ENCODE measurements around the gene ASAP2.

Gene ASAP2

GRCh38 chr2:9189901-9190300 is 16.7 kb upstream of the ASAP2 start:
- H3K4me1 ChIP-seq (ENCODE audit: insufficient read depth, low read length): no peaks in the 10 kb centered on the region
- H3K27ac ChIP-seq (ENCODE audit: low read length): no peak overlapping the region
- no peaks in the 10 kb centered on the region for H3K36me3 ChIP-seq (ENCODE audit: insufficient read depth, low read depth, low read length)
- H3K9ac ChIP-seq (ENCODE audit: low read depth, low read length): no peak overlapping the region
- no peak overlapping the region for H3K4me3 ChIP-seq (ENCODE audit: low read length)
- H3K9me3 ChIP-seq (ENCODE audit: insufficient read depth, low read depth, low read length): no peaks in the 10 kb centered on the region
- H3K27me3 ChIP-seq (ENCODE audit: insufficient read depth, low read length): no peaks in the 10 kb centered on the region

GRCh38 chr2:9191041-9191481 is 15.6 kb upstream of the ASAP2 start:
- Histone ChIP-seq H3K4me3 (ENCODE audit: low read length) (no peak overlapping the region), H3K27ac (ENCODE audit: low read length) (no peak overlapping the region), H3K9ac (ENCODE audit: low read depth, low read length) (no peak overlapping the region)

GRCh38 chr2:9192712-9193111 is 13.9 kb upstream of the ASAP2 start:
- Histone ChIP-seq H3K36me3 (ENCODE audit: insufficient read depth, low read depth, low read length) (no peaks in the 10 kb centered on the region), H3K9ac (ENCODE audit: low read depth, low read length) (no peak overlapping the region), H3K27ac (ENCODE audit: low read length) (no peak overlapping the region), H3K4me1 (ENCODE audit: insufficient read depth, low read length) (no peaks in the 10 kb centered on the region), H3K9me3 (ENCODE audit: insufficient read depth, low read depth, low read length) (no peaks in the 10 kb centered on the region), H3K27me3 (ENCODE audit: insufficient read depth, low read length) (no peaks in the 10 kb centered on the region), H3K4me3 (ENCODE audit: low read length) (no peak overlapping the region)

More at GRCh38 chr2:9191041-9191481, 15.6 kb upstream of the ASAP2 start:
- Histone ChIP-seq H3K4me1 (ENCODE audit: insufficient read depth, low read length) (no peaks in the 10 kb centered on the region), H3K9me3 (ENCODE audit: insufficient read depth, low read depth, low read length) (no peaks in the 10 kb centered on the region), H3K36me3 (ENCODE audit: insufficient read depth, low read depth, low read length) (no peaks in the 10 kb centered on the region), H3K27me3 (ENCODE audit: insufficient read depth, low read length) (no peaks in the 10 kb centered on the region)

- no peaks in the 10 kb centered on the region for H3K27me3 ChIP-seq (ENCODE audit: insufficient read depth, low read length)
- no peaks in the 10 kb centered on the region for H3K4me1 ChIP-seq (ENCODE audit: insufficient read depth, low read length)
- no peaks in the 10 kb centered on the region for H3K36me3 ChIP-seq (ENCODE audit: insufficient read depth, low read depth, low read length)
- no peaks in the 10 kb centered on the region for H3K9me3 ChIP-seq (ENCODE audit: insufficient read depth, low read depth, low read length)
- H3K9ac ChIP-seq (ENCODE audit: low read depth, low read length): no peak overlapping the region
- H3K4me3 ChIP-seq (ENCODE audit: low read length): no peak overlapping the region
- no peak overlapping the region for H3K27ac ChIP-seq (ENCODE audit: low read length)
Measured at GRCh38 chr2:9194352-9194751, 12.3 kb upstream of the ASAP2 start.

GRCh38 chr2:9196637-9197036 is 10.0 kb upstream of the ASAP2 start:
- H3K36me3 ChIP-seq (ENCODE audit: insufficient read depth, low read depth, low read length): no peaks in the 10 kb centered on the region
- H3K27me3 ChIP-seq (ENCODE audit: insufficient read depth, low read length): no peaks in the 10 kb centered on the region
- H3K4me1 ChIP-seq (ENCODE audit: insufficient read depth, low read length): no peaks in the 10 kb centered on the region
- H3K9me3 ChIP-seq (ENCODE audit: insufficient read depth, low read depth, low read length): no peaks in the 10 kb centered on the region
- no peak overlapping the region for H3K4me3 ChIP-seq (ENCODE audit: low read length)
- no peak overlapping the region for H3K27ac ChIP-seq (ENCODE audit: low read length)
- H3K9ac ChIP-seq (ENCODE audit: low read depth, low read length): no peak overlapping the region

GRCh38 chr2:9197916-9198315 is 8.7 kb upstream of the ASAP2 start:
- no peaks in the 10 kb centered on the region for H3K4me1 ChIP-seq (ENCODE audit: insufficient read depth, low read length)
- H3K36me3 ChIP-seq (ENCODE audit: insufficient read depth, low read depth, low read length): no peaks in the 10 kb centered on the region
- no peak overlapping the region for H3K4me3 ChIP-seq (ENCODE audit: low read length)
- H3K9me3 ChIP-seq (ENCODE audit: insufficient read depth, low read depth, low read length): no peaks in the 10 kb centered on the region
- H3K27ac ChIP-seq (ENCODE audit: low read length): no peak overlapping the region
- H3K9ac ChIP-seq (ENCODE audit: low read depth, low read length): no peak overlapping the region
- H3K27me3 ChIP-seq (ENCODE audit: insufficient read depth, low read length): no peaks in the 10 kb centered on the region

GRCh38 chr2:9199716-9200632 is 6.6 kb upstream of the ASAP2 start:
- H3K9ac ChIP-seq (ENCODE audit: low read depth, low read length): no peak overlapping the region
- no peak overlapping the region for H3K4me3 ChIP-seq (ENCODE audit: low read length)

GRCh38 chr2:9200633-9201015 is 6.0 kb upstream of the ASAP2 start:
- H3K9me3 ChIP-seq (ENCODE audit: insufficient read depth, low read depth, low read length): no peaks in the 10 kb centered on the region
- H3K27me3 ChIP-seq (ENCODE audit: insufficient read depth, low read length): peaks cover 11% of the 10 kb centered on the region
- H3K4me1 ChIP-seq (ENCODE audit: insufficient read depth, low read length): peaks cover 5% of the 10 kb centered on the region; the same call in 1 of the 2 replicates
- no peak overlapping the region for H3K4me3 ChIP-seq (ENCODE audit: low read length)
- no peaks in the 10 kb centered on the region for H3K36me3 ChIP-seq (ENCODE audit: insufficient read depth, low read depth, low read length)
- no peak overlapping the region for H3K27ac ChIP-seq (ENCODE audit: low read length)
- H3K9ac ChIP-seq (ENCODE audit: low read depth, low read length): no peak overlapping the region

More at GRCh38 chr2:9199716-9200632, 6.6 kb upstream of the ASAP2 start:
- H3K36me3 ChIP-seq (ENCODE audit: insufficient read depth, low read depth, low read length): no peaks in the 10 kb centered on the region
- peaks cover 5% of the 10 kb centered on the region; the same call in 1 of the 2 replicates for H3K27me3 ChIP-seq (ENCODE audit: insufficient read depth, low read length)
- H3K27ac ChIP-seq (ENCODE audit: low read length): no peak overlapping the region
- no peaks in the 10 kb centered on the region for H3K4me1 ChIP-seq (ENCODE audit: insufficient read depth, low read length)
- no peaks in the 10 kb centered on the region for H3K9me3 ChIP-seq (ENCODE audit: insufficient read depth, low read depth, low read length)

- Histone ChIP-seq H3K27me3 (ENCODE audit: insufficient read depth, low read length) (peaks cover 15% of the 10 kb centered on the region), H3K4me1 (ENCODE audit: insufficient read depth, low read length) (peaks cover 6% of the 10 kb centered on the region; the same call in 1 of the 2 replicates), H3K9ac (ENCODE audit: low read depth, low read length) (no peak overlapping the region), H3K4me3 (ENCODE audit: low read length) (no peak overlapping the region), H3K36me3 (ENCODE audit: insufficient read depth, low read depth, low read length) (no peaks in the 10 kb centered on the region), H3K9me3 (ENCODE audit: insufficient read depth, low read depth, low read length) (no peaks in the 10 kb centered on the region), H3K27ac (ENCODE audit: low read length) (no peak overlapping the region)
Measured at GRCh38 chr2:9201185-9201891, 5.3 kb upstream of the ASAP2 start.

- Histone ChIP-seq H3K27ac (ENCODE audit: low read length) (no peak overlapping the region), H3K36me3 (ENCODE audit: insufficient read depth, low read depth, low read length) (no peaks in the 10 kb centered on the region), H3K27me3 (ENCODE audit: insufficient read depth, low read length) (peaks cover 25% of the 10 kb centered on the region), H3K9me3 (ENCODE audit: insufficient read depth, low read depth, low read length) (no peaks in the 10 kb centered on the region), H3K9ac (ENCODE audit: low read depth, low read length) (no peak overlapping the region), H3K4me3 (ENCODE audit: low read length) (no peak overlapping the region), H3K4me1 (ENCODE audit: insufficient read depth, low read length) (peaks cover 6% of the 10 kb centered on the region; the same call in 1 of the 2 replicates)
Measured at GRCh38 chr2:9203006-9203405, 3.6 kb upstream of the ASAP2 start.

- Histone ChIP-seq H3K9me3 (ENCODE audit: insufficient read depth, low read depth, low read length) (no peaks in the 10 kb centered on the region), H3K4me1 (ENCODE audit: insufficient read depth, low read length) (peaks cover 12% of the 10 kb centered on the region; the same call in 1 of the 2 replicates), H3K9ac (ENCODE audit: low read depth, low read length) (no peak overlapping the region), H3K4me3 (ENCODE audit: low read length) (no peak overlapping the region), H3K36me3 (ENCODE audit: insufficient read depth, low read depth, low read length) (no peaks in the 10 kb centered on the region), H3K27ac (ENCODE audit: low read length) (no peak overlapping the region), H3K27me3 (ENCODE audit: insufficient read depth, low read length) (peaks cover 32% of the 10 kb centered on the region)
Measured at GRCh38 chr2:9203876-9204275, 2.7 kb upstream of the ASAP2 start.
